Tibial nerve (tissue), 4 donors: Measurements from ENCODE around the gene LRG1. TPM values are rescaled to one million over a fixed set of nuclear protein-coding genes. Genes with fewer than 3 reads are reported as not detected.

Source experiments
- DNase-seq, 2 donors: peaks; one replicate each; pipeline ENCODE4 v3.0.0-alpha.2; 2019; ENCODE audit warnings: low spot score in 2 of 2
- H3K27ac ChIP-seq, 4 donors: fragments of 200-600 bp; sonication (generic) in 3 of 4; one replicate each; pipeline ENCODE4 v1.5.1; 2017 to 2019; ENCODE audit warnings: mild to moderate bottlenecking in 1 of 4
- H3K27me3 ChIP-seq, 2 donors: fragments of 200-600 bp; sonication (generic) in 1 of 2; one replicate each; pipeline versions ENCODE4 v1.5.1 to v1.6.0; 2017 to 2019
- H3K36me3 ChIP-seq, 3 donors: fragments of 200-600 bp; sonication (generic); one replicate each; pipeline ENCODE4 v1.5.1; 2018 to 2019
- H3K4me1 ChIP-seq, 4 donors: fragments of 200-600 bp; sonication (generic) in 3 of 4; one replicate each; pipeline ENCODE4 v1.5.1; 2017 to 2019
- H3K4me3 ChIP-seq, 4 donors: fragments of 200-600 bp; sonication (generic) in 3 of 4; one replicate each; pipeline ENCODE4 v1.5.1; 2017 to 2019; ENCODE audit warnings: mild to moderate bottlenecking in 1 of 4, moderate library complexity in 1 of 4
- H3K9me3 ChIP-seq, 4 donors: fragments of 200-600 bp; sonication (generic) in 3 of 4; one replicate each; pipeline ENCODE4 v1.5.1; 2017 to 2019
- EP300 ChIP-seq, 2 donors: sonication (generic); formaldehyde crosslinking; IDR thresholded peaks; one replicate each; pipeline ENCODE4 v1.6.1; 2017; ENCODE audit warnings: antibody characterized with exemption in 2 of 2, mild to moderate bottlenecking in 1 of 2
- POLR2A ChIP-seq, 2 donors: fragments of 450-650 bp; IDR thresholded peaks; one replicate each; pipeline ENCODE4 v1.6.1; 2017; ENCODE audit warnings: antibody characterized with exemption in 2 of 2, mild to moderate bottlenecking in 2 of 2, moderate library complexity in 2 of 2
- WGBS, 2 donors: methylation state at CpG; one replicate each; pipeline ENCODE4 v1.1.5; 2018; 5-methylcytosine and 5-hydroxymethylcytosine counted together
- total RNA-seq, 4 donors: library from RNA; depleted of rRNA; stranded (reverse); fragments of >200 nt; gene quantifications; one replicate each; pipeline ENCODE4 v1.1.0, GENCODE V29; 2016
- TF ChIP-seq, protein P1 (sequence below), 5 experiments: fragments of 200-600 bp in 3 of 5; fragments of 450-650 bp in 2 of 5; sonication (generic) in 3 of 5; IDR thresholded peaks; one replicate each; pipeline ENCODE4 v1.5.1; 2016 to 2019; ENCODE audit warnings: antibody characterized with exemption in 5 of 5, mild to moderate bottlenecking in 3 of 5, moderate library complexity in 2 of 5

LRG1 gene
- total RNA-seq, 4 donors from 2014 or later = 0.66 to 2.5 (median 1.4) TPM

DNA sequence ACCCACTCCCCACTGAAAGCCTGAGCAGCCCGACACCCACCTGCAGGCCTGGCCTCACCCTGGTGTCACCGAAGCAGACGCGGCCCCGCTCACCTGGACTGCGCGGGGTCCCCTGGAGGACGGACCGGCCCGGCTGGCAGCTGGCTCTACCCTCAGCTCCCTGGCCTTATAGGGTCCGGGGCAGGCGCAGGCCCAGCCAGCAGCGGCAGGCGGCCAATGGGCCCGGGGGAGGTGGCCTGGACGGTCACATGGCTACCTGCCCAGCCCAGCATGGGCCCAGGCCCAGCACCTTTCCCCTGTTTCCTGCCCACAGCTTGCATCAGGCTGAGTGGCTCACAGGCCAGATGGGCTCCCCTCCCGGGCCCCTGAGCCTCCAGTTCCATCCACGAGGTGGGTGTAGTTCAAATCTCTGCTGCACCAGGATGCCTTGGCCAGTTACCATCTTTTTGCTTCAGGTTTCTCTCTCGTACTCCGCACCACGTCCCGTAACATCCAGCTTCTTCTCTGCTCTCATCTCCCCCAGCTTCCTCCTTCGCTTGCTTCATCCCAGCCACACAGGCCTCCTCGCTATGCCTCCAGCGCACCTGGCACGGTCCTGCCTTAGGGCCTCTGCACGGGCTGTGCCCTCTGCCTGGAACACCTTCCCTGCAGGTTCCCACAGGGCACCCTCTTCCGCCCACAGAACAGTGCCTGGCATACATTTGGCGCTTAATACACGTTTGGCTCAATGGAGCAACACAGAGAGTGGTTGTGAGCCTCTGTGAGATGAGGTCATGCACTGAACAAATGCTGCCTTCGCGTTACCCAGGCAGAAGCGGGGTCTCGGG, 21.3 kb downstream of the LRG1 start, which contains the start of gene PLIN4:
PLIN4 (minus strand) TSS at position 142 of the 827 bp plus-strand sequence. CDS start 214 bp downstream, outside the sequence.
- H3K27me3 ChIP-seq = peaks cover 0 to 36% of the 10 kb centered on the region in 2 donors
- TF ChIP-seq, protein P1, sequence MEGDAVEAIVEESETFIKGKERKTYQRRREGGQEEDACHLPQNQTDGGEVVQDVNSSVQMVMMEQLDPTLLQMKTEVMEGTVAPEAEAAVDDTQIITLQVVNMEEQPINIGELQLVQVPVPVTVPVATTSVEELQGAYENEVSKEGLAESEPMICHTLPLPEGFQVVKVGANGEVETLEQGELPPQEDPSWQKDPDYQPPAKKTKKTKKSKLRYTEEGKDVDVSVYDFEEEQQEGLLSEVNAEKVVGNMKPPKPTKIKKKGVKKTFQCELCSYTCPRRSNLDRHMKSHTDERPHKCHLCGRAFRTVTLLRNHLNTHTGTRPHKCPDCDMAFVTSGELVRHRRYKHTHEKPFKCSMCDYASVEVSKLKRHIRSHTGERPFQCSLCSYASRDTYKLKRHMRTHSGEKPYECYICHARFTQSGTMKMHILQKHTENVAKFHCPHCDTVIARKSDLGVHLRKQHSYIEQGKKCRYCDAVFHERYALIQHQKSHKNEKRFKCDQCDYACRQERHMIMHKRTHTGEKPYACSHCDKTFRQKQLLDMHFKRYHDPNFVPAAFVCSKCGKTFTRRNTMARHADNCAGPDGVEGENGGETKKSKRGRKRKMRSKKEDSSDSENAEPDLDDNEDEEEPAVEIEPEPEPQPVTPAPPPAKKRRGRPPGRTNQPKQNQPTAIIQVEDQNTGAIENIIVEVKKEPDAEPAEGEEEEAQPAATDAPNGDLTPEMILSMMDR (IDR thresholded peaks at IDR 0.05) = no peak
- peak in 1 of 2 donors; percentile 30 for TF ChIP-seq EP300 (IDR thresholded peaks at IDR 0.05)
- no peaks in the 10 kb centered on the region for H3K36me3 ChIP-seq
- no peak within 1 kb of the TSS for H3K4me3 ChIP-seq
- no peaks in the 10 kb centered on the region for H3K9me3 ChIP-seq
- peak within 1 kb of the TSS in 1 of 4 donors; percentile 3 for H3K27ac ChIP-seq
- peaks cover 0 to 14% (median 0%) of the 10 kb centered on the region in 4 donors for H3K4me1 ChIP-seq
- WGBS, 2 donors = 62 to 68% methylated on average over 28 to 29 of the region's 34 CpGs
- no peak for DNase-seq

DNA sequence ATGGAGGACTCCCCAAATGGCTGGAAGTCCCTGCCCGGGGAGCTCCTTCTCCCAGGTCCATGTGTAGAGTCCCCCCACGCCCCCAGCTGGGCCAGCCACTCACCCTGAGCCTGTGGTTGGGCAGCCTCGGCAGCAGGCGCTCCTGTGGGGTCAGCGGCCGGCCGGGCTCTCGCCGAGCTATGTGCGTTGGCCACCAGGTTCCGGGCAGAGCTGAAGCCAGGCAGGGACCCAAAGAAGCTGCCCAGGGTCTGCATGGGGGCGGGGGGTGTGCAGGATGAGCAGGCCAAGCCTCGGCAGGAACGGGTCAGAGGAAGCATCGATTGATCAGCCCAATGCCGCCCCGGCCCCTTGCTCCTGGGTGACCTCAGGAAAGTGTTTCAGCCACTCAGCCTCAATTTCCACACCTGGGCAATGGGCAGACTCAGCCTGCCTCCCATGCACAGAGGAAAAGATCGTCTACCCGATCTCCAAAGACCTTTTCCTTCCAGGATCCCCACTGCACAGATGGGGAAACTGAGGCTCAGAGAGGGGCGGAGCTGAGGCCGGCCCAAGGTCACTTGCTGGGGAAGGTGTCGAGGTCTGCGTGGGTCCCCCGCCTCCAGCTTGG, 22.3 kb downstream of the LRG1 start:
- DNase-seq = no peak
- Histone ChIP-seq H3K36me3 (no peaks in the 10 kb centered on the region), H3K9me3 (no peaks in the 10 kb centered on the region), H3K4me1 (peaks cover 0 to 14% (median 0%) of the 10 kb centered on the region in 4 donors), H3K27ac (no peak overlapping the region), H3K27me3 (peaks cover 0 to 36% of the 10 kb centered on the region in 2 donors), H3K4me3 (no peak overlapping the region)
- WGBS, 2 donors = 78 to 84% methylated on average over 9 to 13 of the region's 24 CpGs
- TF ChIP-seq, protein P1 (IDR thresholded peaks at IDR 0.05) = no peak
- TF ChIP-seq POLR2A (IDR thresholded peaks at IDR 0.05) (no peak), EP300 (IDR thresholded peaks at IDR 0.05) (no peak)

DNA sequence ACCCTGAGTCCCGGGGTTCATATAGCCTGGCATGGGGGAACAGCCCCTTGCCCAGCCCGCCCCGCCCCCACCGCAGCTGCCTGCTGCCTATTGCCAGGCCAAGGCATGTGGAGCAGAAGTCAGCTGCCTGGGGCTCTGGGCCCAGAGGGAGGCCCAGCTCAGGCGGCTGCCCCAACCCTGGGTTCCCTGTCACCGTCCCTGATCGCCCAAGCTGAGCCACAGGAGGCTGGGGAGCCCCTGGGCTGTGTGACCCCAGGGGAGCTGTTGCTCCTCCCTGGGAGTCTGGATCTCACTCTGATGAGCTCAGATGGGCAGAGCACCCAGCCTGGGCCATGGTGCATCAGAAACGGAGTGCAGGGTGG, 22.9 kb downstream of the LRG1 start:
- H3K4me3 ChIP-seq = no peak overlapping the region
- H3K4me1 ChIP-seq = peaks cover 0 to 14% (median 0%) of the 10 kb centered on the region in 4 donors

DNA sequence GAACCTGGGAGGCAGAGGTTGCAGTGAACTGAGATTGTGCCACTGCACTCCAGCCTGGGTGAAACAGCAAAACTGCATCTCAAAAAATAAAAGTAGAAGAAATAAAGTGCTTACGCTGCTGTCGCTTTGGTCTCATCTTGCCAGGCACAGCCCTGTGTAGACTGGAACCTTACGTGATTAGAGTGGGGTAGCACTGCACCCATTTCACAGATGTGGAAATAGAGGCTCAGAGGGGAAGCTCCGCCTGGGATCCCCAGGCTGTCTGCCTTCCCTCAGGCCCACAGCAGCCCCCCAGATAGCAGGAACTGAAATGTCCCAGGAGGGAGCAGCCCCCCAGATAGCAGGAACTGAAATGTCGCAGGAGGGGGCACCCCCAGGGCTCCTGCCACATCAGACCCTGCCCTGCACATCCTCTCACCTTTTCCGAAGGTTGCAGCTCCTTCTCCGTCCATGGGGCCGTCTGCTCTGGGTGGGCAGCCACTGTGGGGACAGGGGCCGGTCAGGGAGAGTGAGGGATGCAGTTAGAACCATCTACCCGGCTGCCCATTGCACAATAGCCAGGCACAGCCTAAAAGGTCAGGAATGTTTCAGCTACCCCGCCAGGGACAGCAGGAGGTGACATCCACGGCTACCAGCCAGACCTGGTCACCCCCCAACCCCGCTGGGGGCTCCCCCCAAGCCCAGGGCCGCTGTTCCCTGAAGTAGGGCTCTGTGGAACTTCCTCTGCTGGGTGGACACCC, 23.5 kb downstream of the LRG1 start:
- H3K27me3 ChIP-seq = peaks cover 0 to 36% of the 10 kb centered on the region in 2 donors
- TF ChIP-seq EP300 (IDR thresholded peaks at IDR 0.05) = no peak
- TF ChIP-seq, protein P1 (IDR thresholded peaks at IDR 0.05) = no peak
- no peak for TF ChIP-seq POLR2A (IDR thresholded peaks at IDR 0.05)
- WGBS, 2 donors = 63 to 67% methylated on average over 9 to 14 of the region's 14 CpGs
- peaks cover 0 to 14% (median 0%) of the 10 kb centered on the region in 4 donors for H3K4me1 ChIP-seq
- H3K36me3 ChIP-seq = no peaks in the 10 kb centered on the region
- no peak overlapping the region for H3K27ac ChIP-seq
- no peak for DNase-seq
- no peaks in the 10 kb centered on the region for H3K9me3 ChIP-seq
- H3K4me3 ChIP-seq = no peak overlapping the region

More for the DNA sequence above, 22.9 kb downstream of the LRG1 start:
- Histone ChIP-seq H3K36me3 (no peaks in the 10 kb centered on the region), H3K9me3 (no peaks in the 10 kb centered on the region), H3K27me3 (peaks cover 0 to 36% of the 10 kb centered on the region in 2 donors), H3K27ac (no peak overlapping the region)
- no peak for DNase-seq
- no peak for TF ChIP-seq POLR2A (IDR thresholded peaks at IDR 0.05)
- no peak for TF ChIP-seq EP300 (IDR thresholded peaks at IDR 0.05)
- TF ChIP-seq, protein P1 (IDR thresholded peaks at IDR 0.05) = no peak
- 35 to 59% methylated on average over 4 to 5 of the region's 8 CpGs for WGBS, 2 donors
